NCI-H1105 (cell line): ENCODE data around the gene TEX54.
A peak's percentile ranks its signal among the peaks of the same experiment; 100 is the strongest.
"Not testable (repeated sequence)": the region's sequence is repeated elsewhere in the genome, so short reads cannot be mapped to it uniquely, and the experiment has no call there.

ENCODE experiments used
- DNase-seq: peaks from one replicate; lab custom pipeline; 2025; lab: John Stamatoyannopoulos, UW

The TEX54 gene

DNA sequence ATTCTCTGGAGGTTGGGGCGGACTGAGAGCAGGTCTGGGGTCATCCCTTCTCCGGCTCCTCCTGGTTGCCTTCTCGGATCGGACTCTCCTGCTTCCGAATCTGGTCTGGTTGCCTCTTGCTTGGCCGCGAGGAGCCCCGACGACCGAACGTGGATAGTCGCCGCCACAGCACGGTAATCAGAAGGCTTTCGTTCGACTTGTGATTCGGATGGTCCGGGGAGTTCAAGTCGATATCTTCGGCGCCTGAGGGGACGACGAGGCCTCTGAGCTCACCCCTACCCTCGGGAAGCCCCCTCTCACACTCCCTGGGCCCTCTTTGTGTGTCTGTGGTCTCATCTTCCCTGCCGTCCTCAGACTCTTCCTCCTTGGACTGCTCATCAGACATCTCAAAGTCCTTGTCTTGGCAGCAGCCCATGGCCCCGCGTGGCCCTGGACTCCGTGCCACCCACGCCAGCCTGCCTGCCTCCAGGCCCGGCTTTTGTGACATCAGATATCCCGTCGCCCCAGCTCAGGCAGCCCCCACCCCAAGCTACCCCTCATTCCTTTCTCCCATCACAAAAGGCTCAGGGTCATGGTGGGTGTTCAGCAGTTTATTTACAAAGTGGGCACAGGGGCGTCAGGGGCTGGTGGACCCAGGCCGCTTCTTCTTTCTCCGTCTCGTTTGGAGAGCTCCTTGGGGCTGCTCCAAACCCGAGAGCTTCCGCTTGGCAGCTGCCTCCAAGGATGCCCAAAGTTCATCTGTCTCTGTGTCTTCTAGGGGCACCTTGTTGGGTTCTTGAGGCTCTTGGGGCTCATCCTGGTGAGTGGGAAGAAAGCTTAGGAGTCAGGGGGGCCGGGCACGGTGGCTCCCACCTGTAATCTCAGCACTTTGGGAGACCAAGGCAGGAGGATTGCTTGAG lies at the start of gene TEX54:
Gene TEX54, minus strand, starts transcription at position 506 of the 899 bp plus-strand sequence.
- DNase-seq, result peak; percentile 37

DNA sequence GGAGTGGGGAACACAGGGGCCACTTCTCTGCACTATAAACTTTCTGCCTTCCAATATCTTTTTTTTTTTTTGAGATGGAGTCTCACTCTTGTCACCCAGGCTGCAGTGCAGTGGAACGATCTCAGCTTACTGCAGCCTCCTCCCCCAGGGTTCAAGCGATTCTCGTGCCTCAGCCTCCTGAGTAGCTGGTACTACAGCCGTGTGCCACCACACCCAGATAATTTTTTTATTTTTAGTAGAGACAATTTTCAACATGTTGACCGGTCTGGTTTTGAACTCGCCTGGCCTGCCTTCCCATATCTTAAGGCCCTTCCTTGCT lies 49.7 kb upstream of the TEX54 start:
- no peak for DNase-seq

DNA sequence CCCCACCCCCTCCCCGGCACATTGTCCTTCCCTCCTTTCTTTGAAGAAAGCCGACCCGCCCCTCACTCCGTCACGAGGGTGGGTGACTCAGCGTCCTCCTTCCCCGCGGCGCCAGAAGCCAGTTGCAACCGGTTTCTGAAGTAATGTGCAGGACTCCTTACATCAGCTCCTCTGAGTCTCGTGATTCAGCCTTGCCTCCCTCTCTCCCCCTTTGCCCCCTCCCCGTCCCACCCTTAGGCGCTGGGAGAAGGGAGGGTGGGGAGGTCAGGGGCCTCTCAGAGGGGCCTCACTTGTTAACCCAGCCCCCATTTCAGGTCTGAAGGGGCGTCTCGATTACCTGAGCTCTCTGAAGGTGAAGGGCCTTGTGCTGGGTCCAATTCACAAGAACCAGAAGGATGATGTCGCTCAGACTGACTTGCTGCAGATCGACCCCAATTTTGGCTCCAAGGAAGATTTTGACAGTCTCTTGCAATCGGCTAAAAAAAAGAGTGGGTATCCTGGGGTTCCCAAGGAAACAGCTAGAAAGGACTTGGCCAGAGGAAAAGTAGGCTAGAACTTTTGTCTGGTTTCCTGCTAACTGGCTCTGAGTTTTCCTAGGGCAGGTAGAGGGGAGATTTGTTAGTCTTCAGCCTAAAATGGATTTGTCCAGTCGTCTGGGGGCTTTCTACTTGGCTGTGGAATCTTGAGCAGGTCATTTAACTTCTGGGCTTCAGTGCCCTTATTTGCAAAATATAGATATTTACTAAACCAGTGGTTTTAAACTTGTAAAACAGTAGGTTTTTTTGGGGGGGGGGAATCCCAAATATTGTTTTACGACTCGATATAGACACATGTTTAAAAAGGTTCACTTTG lies 49.2 kb upstream of the TEX54 start:
- peak; percentile 89 for DNase-seq

DNA sequence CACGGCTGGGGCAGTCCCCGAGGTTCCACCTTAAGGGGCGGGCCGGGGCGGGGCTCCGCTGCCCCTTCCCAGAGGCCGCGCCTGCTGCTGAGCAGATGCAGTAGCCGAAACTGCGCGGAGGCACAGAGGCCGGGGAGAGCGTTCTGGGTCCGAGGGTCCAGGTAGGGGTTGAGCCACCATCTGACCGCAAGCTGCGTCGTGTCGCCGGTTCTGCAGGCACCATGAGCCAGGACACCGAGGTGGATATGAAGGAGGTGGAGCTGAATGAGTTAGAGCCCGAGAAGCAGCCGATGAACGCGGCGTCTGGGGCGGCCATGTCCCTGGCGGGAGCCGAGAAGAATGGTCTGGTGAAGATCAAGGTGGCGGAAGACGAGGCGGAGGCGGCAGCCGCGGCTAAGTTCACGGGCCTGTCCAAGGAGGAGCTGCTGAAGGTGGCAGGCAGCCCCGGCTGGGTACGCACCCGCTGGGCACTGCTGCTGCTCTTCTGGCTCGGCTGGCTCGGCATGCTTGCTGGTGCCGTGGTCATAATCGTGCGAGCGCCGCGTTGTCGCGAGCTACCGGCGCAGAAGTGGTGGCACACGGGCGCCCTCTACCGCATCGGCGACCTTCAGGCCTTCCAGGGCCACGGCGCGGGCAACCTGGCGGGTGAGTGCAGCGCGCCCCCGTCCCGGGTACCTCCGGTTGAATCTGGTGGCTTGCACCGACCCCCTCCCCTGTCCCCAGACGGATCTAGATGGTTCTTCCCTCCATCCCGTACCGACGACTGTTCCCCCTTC lies 48.4 kb upstream of the TEX54 start, which contains the start of gene SLC3A2:
Gene SLC3A2, plus strand, starts transcription at position 94 of the 776 bp plus-strand sequence. Its CDS starts 128 bp downstream, at position 222.
- DNase-seq, result peak; percentile 89

DNA sequence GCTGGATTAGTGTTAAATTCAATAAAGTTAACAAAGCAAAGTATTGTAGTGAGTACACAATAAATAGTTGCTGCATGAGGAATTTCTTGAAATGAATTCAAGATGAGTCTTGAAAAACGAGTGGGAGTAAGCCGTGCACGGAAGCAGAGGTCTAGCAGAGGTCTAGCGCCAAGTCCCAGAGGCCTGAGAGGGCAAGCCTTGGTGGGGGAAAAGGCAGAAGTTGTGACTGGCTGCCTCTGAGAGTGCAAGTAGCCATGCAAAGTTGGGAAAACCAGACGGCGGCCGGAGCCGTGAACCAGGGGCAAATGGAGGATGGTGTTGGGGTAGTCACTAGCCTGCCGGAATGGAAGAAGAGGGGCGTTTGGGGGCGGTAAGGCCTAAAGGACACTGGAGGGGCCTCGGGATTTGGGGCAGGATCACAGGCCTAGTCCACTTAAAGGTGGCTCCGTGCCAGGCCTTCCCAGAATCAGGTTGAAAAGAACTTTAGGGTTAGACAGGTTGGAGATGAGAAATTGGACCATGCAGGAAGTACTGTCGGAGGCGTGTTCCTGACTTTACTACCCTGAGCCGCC lies 47.7 kb upstream of the TEX54 start:
- DNase-seq, result no peak

DNA sequence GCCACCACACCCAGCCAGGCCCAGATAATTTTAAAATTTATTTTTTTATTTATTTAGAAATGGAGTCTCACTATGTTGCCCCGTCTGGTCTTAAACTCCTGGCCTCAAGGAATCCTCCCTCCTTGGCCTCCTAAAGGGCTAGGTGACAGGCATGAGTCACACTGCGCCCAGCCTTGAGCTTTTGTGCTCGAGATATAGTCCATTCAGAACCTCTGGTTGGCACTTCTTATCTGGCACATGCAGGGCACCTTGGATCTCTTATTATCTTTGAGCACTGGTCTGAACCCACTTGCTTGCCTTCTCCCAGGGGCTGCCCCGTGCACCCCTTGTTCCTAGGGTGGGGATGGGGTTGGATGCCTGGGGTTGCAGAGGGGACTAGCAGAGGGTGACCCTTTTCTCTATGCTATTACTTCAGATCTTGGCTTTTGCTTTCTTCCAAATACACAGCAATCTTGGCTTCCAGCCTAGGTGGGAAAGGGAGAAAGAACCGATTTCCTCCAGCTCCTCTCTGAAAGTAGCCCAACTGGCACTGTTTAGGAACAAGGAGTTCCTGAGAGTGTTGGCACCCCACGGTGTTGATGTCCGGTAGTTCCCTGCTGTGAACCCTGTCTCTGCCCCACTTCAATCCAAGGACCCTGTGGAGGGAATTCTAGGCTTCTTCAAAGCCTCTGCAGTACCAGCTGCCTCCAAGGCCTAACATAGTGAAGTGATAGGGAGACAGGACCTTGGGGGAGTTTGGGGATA lies 46.8 kb upstream of the TEX54 start:
- no peak for DNase-seq

DNA sequence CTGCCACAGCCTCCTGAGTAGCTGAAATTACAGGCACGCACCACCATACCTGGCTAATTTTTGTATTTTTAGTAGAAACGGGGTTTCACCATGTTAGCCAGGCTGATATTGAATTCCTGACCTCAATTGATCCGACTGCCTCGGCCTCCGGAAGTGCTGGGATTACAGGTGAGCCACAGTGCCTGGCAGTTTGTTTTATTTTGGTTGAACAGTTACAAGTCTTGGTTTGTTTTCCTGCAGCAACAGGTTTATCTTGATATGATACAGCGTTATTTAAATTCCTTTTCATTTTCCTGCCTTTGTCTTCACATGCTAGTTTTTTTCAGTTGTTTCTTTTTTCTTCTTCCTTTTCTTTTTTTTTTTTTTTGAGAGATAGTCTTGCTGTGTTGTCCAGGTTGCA lies 44.1 kb upstream of the TEX54 start:
- no peak for DNase-seq

DNA sequence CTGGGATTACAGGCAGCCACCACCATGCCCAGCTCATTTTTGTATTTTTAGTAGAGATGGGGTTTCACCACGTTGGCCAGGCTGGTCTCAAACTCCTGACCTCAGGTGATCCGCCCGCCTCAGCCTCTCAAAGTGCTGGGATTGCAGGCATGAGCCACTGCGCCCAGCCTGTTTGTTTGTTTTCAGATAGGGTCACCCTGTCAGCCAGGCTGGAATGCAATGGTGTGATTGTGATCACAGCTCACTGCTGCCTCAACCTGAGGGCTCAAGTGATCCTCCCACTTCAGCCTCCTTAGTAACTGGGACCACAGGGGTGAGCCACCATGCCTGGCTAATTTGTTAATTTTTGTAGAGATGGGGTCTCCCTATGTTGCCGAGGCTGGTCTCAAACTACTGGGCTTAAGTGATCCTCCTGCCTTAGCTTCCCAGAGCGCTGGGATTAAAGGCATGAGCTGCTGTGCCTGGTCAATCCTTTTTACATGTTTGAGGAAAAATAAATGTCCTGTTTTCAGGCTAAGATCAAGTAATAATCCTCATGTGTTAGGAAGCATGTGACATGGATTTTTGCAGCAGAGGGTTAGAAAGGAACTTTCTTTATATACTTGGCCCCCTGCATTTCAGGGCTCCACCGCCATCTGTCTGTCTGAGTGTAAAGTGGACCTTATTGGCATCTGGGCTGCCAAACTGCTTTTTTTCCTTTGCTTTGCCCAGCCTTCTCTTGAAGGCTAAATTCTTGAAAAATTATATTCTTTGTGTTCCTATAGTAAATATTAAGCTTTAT lies 43.2 kb upstream of the TEX54 start:
- DNase-seq, result no peak

DNA sequence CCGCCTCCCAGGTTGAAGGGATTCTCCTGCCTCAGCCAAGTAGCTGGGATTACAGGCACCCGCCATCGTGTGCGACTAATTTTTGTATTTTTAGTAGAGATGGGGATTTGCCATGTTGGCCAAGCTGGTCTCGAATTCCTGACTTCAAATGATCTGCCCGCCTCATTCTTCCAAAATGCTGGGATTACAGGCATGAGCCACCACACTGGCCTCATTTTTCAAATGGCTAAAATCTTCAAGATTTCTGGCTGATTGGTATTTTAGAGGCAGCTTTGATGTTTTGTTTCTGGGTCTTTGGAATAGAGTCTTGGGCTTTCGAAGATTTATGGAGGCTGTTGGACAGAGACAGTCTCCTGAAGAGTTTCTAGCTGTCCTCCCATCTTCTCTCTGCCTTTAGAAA lies 42.2 kb upstream of the TEX54 start:
- DNase-seq, result no peak

DNA sequence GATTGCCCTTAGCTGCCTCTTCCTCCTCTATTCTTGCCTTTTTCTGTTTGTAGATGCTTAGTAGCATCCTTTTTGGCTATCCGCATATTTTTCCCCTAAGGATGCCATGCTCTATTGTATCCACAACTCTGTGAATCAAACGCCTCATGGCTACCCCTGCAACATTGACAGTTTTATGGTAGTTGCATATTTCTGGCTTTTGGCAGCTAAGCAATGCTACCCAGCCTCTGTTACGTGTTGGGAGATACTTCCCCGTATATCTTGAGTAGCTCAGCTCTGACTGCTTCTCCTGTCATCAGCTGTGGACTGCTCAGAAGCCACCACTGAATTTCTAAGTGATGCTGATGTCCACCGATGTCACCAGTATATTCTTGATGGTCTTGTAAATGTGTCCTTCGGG lies 33.0 kb upstream of the TEX54 start:
- DNase-seq, result no peak

DNA sequence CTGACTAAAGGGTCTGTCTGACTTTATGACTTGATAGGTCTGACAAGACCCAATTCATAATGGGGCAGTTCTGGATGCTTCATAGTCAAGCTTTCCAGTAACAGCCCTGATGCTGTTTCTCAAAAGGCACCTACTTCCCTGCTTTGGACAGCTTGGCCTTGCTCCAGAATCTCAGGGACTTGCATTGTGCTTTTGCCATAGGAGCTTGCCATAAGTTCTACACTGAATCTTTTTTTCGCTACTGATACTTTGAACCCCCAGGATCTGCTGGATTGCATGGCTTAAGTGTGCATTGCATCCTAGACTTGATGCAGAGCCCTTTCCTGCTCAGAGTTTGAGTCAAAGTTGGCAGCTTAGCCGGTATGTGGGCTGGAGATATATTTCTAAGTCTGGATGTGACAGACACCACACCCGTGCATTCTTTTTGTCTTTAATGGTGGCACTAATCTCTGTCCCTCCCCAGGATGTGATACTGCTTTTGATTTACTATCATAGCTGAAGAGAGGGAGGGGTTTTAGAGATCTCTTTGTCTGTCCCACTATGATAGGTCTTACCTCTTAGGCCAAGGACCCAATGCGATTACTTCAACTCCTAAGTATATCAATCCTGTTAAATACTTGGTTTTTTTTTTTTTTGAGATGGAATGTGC lies 31.2 kb upstream of the TEX54 start:
- DNase-seq, result no peak

DNA sequence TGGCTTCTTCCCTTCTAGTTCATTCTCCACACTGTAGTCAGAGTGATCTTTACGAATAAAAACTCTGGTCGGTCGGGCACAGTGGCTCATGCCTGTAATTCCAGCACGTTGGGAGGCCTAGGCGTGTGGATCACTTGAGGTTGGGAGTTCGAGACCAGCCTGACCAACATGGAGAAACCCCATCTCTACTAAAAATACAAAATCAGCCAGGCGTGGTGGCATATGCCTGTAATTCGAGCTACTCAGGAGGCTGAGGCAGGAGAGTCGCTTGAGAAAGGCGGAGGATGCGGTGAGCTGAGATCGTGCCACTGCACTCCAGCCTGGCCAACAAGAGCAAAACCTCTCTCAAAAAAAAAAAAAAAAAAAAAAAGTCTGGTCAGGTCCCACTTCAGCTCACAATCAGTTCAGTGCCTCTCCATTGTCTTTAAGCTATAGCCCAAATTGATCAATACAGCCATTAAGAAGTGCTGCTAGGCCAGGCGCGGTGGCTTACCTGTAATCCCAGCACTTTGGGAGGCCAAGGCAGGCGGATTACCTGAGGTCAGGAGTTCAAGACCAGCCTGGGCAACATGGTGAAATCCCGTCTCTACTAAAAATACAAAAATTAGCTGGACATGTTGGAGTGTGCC lies 29.0 kb upstream of the TEX54 start:
- DNase-seq, result not testable (repeated sequence)

DNA sequence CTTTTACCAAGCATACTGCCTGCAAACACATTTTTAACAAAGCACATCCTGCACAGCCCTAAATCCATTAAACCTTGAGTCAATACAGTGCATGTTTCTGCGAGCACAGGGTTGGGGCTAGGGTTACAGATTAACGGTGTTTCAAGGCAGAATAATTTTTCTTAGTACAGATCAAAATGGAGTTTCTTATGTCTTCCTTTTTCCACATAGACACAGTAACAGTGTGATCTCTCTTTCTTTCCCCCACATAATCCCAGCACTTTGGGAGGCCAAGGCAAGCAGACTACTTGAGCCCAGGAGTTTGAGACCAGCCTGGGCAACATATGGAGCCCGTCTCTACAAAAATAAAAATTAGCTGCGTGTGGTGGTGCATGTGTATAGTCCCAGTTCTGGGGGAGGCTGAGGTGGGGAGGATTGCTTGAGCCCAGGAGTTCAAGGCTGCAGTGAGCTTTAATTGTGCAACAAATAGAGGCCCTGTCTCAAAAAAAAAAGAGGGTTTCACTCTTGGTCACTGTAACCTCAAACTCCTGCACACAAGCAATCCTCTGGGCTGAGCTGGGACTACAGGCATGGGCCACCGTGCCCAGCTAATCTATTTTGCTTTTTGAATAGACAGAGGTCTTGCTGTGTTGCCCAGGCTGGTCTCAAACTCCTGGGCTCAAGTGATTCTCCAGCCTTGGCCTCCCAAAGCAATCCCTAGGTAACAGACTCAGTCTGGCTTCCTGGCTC lies 28.4 kb upstream of the TEX54 start:
- DNase-seq, result no peak

DNA sequence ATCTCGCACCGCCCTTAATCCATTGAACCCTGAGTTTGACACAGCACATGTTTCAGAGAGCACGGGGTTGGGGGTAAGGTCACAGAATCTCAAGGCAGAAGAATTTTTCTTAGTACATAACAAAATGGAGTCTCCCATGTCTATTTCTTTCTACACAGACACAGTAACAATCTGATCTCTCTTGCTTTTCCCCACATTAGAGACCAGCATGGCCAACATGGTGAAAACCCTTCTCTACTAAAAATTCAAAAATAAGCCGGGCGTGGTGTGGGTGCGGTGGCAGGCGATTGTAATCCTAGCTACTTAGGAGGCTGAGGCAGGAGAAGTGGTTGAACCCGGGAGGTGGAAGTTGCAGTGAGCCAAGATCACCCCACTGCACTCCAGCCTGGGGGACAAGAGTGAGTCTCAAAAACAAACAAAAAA lies 26.7 kb upstream of the TEX54 start:
- DNase-seq, result not testable (repeated sequence)

DNA sequence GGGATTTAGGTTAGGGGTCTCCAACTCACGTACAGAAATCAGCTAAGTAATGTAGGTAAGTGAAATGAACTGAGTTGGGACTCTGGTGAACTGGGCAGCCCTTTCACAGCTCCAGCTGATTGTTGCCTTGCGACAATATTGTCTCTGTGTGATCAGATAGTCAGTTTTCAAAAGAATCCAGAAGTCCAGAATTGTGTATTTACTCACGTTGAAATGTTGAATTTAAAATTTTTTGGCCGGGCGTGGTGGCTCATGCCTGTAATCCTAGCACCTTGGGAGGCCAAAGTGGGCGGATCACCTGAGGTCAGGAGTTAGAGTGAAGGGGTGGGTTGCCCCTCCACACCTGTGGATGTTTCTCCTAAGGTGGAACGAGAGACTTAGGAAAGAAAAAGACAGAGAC lies 25.6 kb upstream of the TEX54 start:
- DNase-seq, result no peak

DNA sequence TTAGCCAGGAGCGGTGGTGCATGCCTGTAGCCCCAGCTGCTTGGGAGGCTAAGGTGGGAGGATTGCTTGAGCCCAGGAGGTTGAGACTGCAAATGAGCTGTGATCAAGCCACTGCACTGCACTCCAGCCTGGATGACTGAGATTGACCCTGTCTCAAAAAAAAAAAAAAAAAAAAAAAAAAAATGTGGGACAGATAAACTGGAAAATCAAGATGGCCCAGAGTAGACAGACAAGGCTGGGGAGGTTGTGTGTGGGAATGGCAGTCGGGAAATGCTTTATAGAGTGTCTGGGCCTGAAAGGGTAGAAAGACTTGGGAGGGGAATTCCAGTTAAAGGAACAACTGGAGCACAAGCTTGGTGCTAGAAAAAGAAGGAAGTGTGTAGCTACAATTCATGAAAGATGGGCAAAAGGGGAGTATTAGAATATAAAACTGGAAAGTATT lies 24.9 kb upstream of the TEX54 start:
- no peak for DNase-seq

DNA sequence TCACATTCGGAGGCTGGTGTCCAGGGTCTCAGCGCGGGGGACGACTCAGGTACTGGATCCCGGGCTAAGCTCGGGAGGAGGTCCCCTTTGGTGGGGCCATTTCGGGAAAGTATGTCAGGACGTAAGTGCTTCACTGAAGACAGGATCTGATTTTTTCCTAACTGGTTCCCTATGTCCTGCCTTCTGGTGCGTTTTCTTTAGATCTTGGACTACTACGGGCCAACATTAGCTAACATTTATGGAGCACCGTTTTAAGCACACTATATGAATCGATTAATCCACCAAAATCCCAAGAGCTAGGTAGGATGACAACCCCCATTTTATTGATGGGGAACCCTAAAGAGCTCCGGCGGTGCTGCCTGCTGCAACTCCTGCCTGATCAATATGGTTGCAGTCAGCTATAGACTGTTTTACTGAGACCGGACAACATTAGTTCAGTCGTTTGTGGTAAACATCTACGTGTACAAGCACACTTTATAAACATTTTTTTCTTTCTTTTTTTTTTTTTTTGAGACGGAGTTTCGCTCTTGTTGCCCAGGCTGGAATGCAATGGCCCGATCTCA lies 23.8 kb upstream of the TEX54 start:
- no peak for DNase-seq
